BLaER1 treated with 17β-estradiol and CSF1 and Interleukin-3, amounts not matched to agents 10 nM and 100 nM (cell line): ENCODE measurements around the gene NQO2.
A peak's percentile ranks its signal among the peaks of the same experiment; 100 is the strongest.

Experiments used
- H3K27ac ChIP-seq, 11 experiments: shearing (Covaris generic); formaldehyde crosslinking; 2 replicates each; pipeline ENCODE4 v1.8.1; 2022
- H3K27me3 ChIP-seq, 11 experiments: shearing (Covaris generic); formaldehyde crosslinking; 2 replicates each; pipeline ENCODE4 v1.8.1; 2022
- H3K36me3 ChIP-seq, 11 experiments: shearing (Covaris generic); formaldehyde crosslinking; 2 replicates each; pipeline ENCODE4 v1.8.1; 2022
- H3K4me1 ChIP-seq, 10 experiments: shearing (Covaris generic); formaldehyde crosslinking; 2 replicates each; pipeline ENCODE4 v1.8.1; 2022
- H3K4me2 ChIP-seq, 11 experiments: shearing (Covaris generic); formaldehyde crosslinking; 2 replicates each; pipeline ENCODE4 v1.8.1; 2022
- H3K4me3 ChIP-seq, 10 experiments: shearing (Covaris generic); formaldehyde crosslinking; 2 replicates each; pipeline ENCODE4 v1.8.1; 2022
- H3K9ac ChIP-seq, 11 experiments: shearing (Covaris generic); formaldehyde crosslinking; 2 replicates each; pipeline ENCODE4 v1.8.1; 2022
- H3K9me3 ChIP-seq, 11 experiments: shearing (Covaris generic); formaldehyde crosslinking; replicated peaks in 1 of 11; 2 replicates each; pipeline ENCODE4 v1.8.1; 2022
- H4K20me1 ChIP-seq, 11 experiments: shearing (Covaris generic); formaldehyde crosslinking; 2 replicates each; pipeline ENCODE4 v1.8.1; 2022
- Cebpa-rat ChIP-seq, 11 experiments: shearing (Covaris generic); IDR thresholded peaks; 2 replicates each; pipeline ENCODE4 v1.8.1; 2022

The NQO2 gene

DNA sequence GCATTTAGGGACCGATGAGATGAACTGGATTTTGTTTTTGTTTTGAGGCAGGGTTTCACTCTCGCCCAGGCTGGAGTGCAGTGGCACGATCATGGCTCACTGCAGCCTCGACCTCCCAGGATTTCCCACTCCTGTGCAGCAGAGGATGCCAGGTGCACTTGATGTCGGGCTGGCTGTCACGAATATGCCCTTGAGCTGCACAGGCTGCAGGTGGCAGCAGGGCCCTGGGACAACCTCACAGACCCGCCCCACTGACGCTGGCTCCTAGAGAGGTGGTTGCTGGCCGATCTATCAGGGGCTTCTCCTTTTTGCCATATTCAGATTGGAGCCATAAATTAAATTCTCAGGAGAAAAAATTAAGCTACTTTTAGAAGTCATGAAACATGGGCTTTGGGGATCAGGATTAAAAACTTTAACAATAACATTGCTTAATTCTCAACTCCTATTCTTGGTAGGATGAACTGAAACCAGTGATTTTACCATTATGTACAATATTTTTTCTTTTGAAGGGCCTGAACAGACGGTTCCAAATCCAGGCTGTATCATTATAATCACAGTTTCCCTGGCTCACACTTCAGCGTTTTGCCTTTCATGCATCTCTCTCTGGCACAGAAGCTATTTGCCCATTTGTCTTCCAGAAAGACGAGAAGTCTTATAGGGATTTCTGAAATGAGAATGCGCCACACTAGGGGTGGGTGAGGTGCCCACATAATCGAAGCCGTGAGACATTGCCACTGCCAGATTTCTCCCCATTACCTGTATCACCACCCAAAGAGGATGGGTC lies 32.4 kb downstream of the NQO2 start:
- Histone ChIP-seq H3K9me3 (peaks cover 0 to 15% (median 0%) of the 10 kb centered on the region in 11 experiments; a peak in 8 of 22 replicates), H4K20me1 (no peaks in the 10 kb centered on the region), H3K4me3 (no peak overlapping the region), H3K27ac (no peak overlapping the region), H3K4me2 (no peak overlapping the region), H3K36me3 (no peaks in the 10 kb centered on the region), H3K4me1 (peaks cover 8 to 22% (median 13%) of the 10 kb centered on the region in 10 experiments), H3K27me3 (no peaks in the 10 kb centered on the region), H3K9ac (no peak overlapping the region)
- no peak for TF ChIP-seq Cebpa-rat (IDR thresholded peaks at IDR 0.05)

DNA sequence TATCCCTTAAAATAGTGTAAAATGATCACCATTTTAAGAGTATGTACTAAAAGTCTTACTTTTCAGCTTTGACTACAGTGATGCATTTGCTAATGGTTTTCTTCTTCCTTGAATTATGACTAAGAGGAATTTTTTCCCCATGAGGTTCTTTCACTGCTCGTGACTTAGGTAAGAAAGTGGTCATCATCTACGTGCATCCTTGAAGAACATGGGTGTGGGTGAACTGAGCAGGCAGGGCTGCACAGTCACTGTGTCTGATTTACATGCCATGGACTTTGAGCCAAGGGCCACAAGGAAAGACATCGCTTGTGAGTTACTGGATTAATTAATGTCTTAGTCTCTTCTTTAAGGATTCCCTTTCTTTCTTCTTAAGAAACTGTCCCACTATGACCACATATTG lies 33.3 kb downstream of the NQO2 start:
- TF ChIP-seq Cebpa-rat (IDR thresholded peaks at IDR 0.05): no peak
- Histone ChIP-seq H3K36me3 (no peaks in the 10 kb centered on the region), H3K9ac (no peak overlapping the region), H3K4me3 (no peak overlapping the region), H3K27me3 (no peaks in the 10 kb centered on the region), H3K4me1 (peaks cover 0 to 18% (median 5%) of the 10 kb centered on the region in 10 experiments; a peak in 11 of 20 replicates), H3K27ac (no peak overlapping the region), H3K9me3 (peaks cover 0 to 15% (median 0%) of the 10 kb centered on the region in 11 experiments; a peak in 8 of 22 replicates), H4K20me1 (no peaks in the 10 kb centered on the region), H3K4me2 (no peak overlapping the region)

DNA sequence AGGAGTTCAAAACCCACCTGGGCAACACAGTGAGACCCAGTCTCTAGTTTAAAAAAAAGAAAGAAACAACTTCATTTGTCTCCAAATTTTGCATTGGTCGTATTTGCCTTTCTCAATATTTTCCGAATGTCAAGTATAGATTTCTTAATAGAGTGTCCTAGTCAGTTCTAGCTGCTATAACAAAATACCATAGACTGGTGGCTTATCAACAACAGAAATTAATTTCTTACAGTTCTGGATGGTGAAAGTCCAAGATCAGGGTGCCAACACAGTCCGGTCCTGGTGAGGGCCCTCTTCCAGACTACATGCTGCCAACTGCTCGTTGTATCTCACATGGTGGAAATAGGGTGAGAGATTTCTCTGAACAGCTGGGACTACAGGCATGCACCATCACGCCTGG lies 34.0 kb downstream of the NQO2 start:
- Histone ChIP-seq H3K9me3 (peaks cover 0 to 15% (median 0%) of the 10 kb centered on the region in 11 experiments; a peak in 8 of 22 replicates), H3K4me2 (no peak overlapping the region), H3K4me3 (no peak overlapping the region), H3K27ac (no peak overlapping the region), H3K9ac (no peak overlapping the region), H3K4me1 (peaks cover 0 to 12% (median 0%) of the 10 kb centered on the region in 10 experiments; a peak in 8 of 20 replicates), H3K36me3 (no peaks in the 10 kb centered on the region), H4K20me1 (no peaks in the 10 kb centered on the region), H3K27me3 (no peaks in the 10 kb centered on the region)
- TF ChIP-seq Cebpa-rat (IDR thresholded peaks at IDR 0.05): no peak

DNA sequence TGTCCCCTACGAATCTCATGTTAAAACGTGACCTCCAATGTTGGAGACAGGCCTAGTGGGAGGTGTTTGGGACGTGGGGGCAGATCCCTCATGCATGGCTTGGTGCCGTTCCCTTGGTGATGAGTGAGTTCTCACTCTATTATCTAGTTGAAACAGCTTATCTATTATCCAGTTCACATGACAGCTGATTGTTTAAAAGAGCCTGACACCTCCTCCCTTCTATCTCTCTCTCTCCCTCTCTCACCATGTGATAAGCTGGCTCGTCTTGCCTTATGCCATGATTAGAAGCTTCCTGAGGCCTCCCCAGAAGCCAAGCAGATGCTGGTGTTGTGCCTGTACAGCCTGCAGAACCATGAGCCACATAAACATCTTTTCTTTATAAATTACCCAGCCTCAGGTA lies 35.7 kb downstream of the NQO2 start:
- Histone ChIP-seq H3K9me3 (peaks cover 0 to 15% (median 0%) of the 10 kb centered on the region in 11 experiments; a peak in 8 of 22 replicates), H4K20me1 (no peaks in the 10 kb centered on the region), H3K27ac (no peak overlapping the region), H3K4me2 (no peak overlapping the region), H3K9ac (no peak overlapping the region), H3K4me1 (peaks cover 0 to 7% (median 0%) of the 10 kb centered on the region in 10 experiments; a peak in 4 of 20 replicates), H3K36me3 (no peaks in the 10 kb centered on the region), H3K4me3 (no peak overlapping the region), H3K27me3 (no peaks in the 10 kb centered on the region)
- TF ChIP-seq Cebpa-rat (IDR thresholded peaks at IDR 0.05): no peak

DNA sequence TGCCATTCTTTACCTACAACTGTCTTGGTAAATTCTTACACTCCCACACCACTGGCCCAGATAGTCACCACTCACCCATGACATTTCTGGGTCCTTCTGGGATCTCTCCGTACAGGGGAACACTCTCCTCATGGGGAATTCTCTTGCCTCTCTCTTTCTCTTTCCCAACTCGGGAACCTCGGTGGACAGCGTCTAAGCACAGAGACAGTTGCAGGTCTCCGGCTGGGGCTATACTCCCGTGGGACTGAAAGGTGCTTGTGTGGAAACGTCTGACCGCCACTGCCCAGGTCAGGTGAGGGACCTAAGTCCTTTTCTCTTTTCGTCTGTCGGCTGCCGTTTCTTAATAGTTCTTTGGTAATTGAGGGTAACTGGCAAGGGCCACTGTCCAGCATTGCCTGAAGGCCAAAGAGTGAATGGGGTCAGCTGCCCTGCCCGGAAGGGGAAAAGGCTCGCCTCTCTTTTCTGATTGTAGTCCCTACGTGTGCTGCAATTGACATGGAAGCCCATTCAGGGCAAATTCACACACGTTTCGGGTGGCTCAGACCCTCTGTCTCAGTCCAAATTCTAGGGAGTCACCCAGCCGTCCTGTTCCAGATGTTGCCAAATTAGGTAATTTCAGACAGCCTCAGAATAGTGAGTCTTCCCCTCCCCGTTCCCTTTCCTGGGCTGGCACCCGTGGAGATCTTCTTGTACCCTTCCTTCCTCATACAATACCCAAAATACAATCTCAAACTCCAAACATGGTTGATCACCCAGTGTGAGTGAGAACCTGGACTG lies 37.4 kb downstream of the NQO2 start:
- H3K4me1 ChIP-seq: peaks cover 0 to 7% (median 0%) of the 10 kb centered on the region in 10 experiments; a peak in 4 of 20 replicates
- no peak for TF ChIP-seq Cebpa-rat (IDR thresholded peaks at IDR 0.05)
- H3K4me3 ChIP-seq: no peak overlapping the region
- peaks cover 0 to 15% (median 0%) of the 10 kb centered on the region in 11 experiments; a peak in 8 of 22 replicates for H3K9me3 ChIP-seq
- no peak overlapping the region for H3K9ac ChIP-seq
- no peaks in the 10 kb centered on the region for H3K27me3 ChIP-seq
- no peaks in the 10 kb centered on the region for H3K36me3 ChIP-seq
- H3K4me2 ChIP-seq: peak overlapping the region in 4 of 11 experiments; percentile 8 to 23 (median 18); a peak in 5 of 22 replicates
- H3K27ac ChIP-seq: no peak overlapping the region
- no peaks in the 10 kb centered on the region for H4K20me1 ChIP-seq

DNA sequence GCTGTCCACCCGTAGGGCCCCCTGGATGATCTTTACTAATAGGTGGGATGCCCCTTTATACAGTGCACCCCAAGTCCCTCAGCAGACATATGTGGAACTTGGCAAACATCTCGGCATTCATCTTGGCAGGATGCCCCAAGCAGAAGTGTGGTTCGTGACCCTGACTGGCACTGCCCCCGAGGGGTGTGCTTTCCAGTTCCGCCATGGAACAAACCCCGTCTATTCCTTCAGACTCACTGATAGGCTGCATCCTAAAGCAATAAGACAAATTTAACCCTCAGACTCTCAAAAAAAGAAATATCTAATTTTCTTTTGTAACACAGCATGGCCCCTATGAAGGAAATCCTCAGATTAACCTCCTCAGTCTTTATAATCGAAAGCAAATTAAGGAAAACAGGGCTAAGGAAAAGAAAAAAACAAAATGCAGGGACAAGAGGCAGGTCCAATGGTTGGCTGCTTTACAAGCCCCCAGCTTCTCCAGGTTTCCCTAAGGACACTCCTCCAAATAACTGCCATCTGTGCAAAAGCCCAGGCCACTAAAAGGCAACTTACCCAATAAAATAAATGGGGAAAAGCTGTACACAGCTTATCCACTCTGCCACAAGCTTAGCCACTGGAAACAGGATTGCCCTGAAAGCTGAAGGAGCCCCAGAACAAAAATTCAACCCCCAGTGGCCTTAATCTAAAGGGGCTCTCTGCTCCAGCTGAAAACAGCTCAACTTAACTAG lies 38.1 kb downstream of the NQO2 start:
- TF ChIP-seq Cebpa-rat (IDR thresholded peaks at IDR 0.05): no peak

DNA sequence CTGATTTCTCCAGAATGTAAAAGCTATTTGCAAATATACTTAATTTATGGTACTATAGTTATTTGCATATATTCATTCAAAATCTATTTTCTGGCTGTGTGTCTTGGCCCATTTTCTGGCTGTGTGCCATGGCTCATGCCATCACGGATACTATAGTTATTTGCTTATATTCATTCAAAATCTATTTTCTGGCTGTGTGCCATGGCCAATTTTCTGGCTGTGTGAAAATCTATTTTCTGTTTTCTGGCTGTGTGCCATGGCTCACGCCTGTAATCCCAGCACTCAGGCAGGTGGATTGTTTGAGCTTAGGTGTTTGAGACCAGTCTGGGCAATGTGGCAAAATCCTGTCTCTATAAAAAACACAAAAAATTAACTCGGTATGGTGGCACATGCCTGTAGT lies 39.7 kb downstream of the NQO2 start:
- Histone ChIP-seq H3K9ac (no peak overlapping the region), H3K4me3 (no peak overlapping the region), H3K4me2 (no peak overlapping the region), H3K27ac (no peak overlapping the region), H4K20me1 (no peaks in the 10 kb centered on the region), H3K27me3 (no peaks in the 10 kb centered on the region), H3K4me1 (peaks cover 0 to 7% (median 0%) of the 10 kb centered on the region in 10 experiments; a peak in 4 of 20 replicates), H3K36me3 (no peaks in the 10 kb centered on the region), H3K9me3 (peaks cover 0 to 15% (median 0%) of the 10 kb centered on the region in 11 experiments; a peak in 8 of 22 replicates)
- TF ChIP-seq Cebpa-rat (IDR thresholded peaks at IDR 0.05): no peak

More for the DNA sequence above, 38.1 kb downstream of the NQO2 start:
- no peaks in the 10 kb centered on the region for H3K36me3 ChIP-seq
- H4K20me1 ChIP-seq: no peaks in the 10 kb centered on the region
- H3K9me3 ChIP-seq: peaks cover 0 to 15% (median 0%) of the 10 kb centered on the region in 11 experiments; a peak in 8 of 22 replicates
- no peak overlapping the region for H3K27ac ChIP-seq
- H3K4me3 ChIP-seq: no peak overlapping the region
- peaks cover 0 to 7% (median 0%) of the 10 kb centered on the region in 10 experiments; a peak in 4 of 20 replicates for H3K4me1 ChIP-seq
- no peak overlapping the region for H3K9ac ChIP-seq
- no peaks in the 10 kb centered on the region for H3K27me3 ChIP-seq
- H3K4me2 ChIP-seq: peak overlapping the region in 4 of 11 experiments; percentile 8 to 23 (median 18); a peak in 5 of 22 replicates

DNA sequence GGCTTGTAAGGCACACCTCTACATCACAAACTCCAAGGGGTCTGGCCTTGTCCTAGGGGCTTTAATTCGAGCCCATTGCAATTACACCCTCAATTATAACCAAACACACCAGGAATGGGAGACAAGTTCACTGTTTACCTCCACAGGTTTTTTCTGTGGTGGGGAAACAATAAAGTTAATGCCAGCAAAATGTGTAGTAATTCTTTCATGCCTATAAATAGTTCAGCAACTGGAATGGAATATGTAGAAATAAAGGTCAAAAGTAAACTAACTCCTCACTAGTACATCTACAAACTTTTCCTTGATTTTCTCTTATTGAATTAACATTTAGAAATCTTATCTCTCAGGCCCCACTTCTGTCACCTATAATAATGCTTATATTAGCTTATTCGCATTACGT lies 41.5 kb downstream of the NQO2 start:
- no peak for TF ChIP-seq Cebpa-rat (IDR thresholded peaks at IDR 0.05)
- no peaks in the 10 kb centered on the region for H4K20me1 ChIP-seq
- H3K9ac ChIP-seq: no peak overlapping the region
- no peaks in the 10 kb centered on the region for H3K36me3 ChIP-seq
- no peak overlapping the region for H3K4me2 ChIP-seq
- no peaks in the 10 kb centered on the region for H3K27me3 ChIP-seq
- peaks cover 0 to 15% (median 4%) of the 10 kb centered on the region in 10 experiments; a peak in 10 of 20 replicates for H3K4me1 ChIP-seq
- no peak overlapping the region for H3K27ac ChIP-seq
- H3K4me3 ChIP-seq: no peak overlapping the region
- peaks cover 0 to 4% (median 0%) of the 10 kb centered on the region in 11 experiments; a peak in 2 of 22 replicates for H3K9me3 ChIP-seq
